ENCODE data around the gene GABRA4.
A peak's percentile ranks its signal among the peaks of the same experiment; 100 is the strongest.

Gene GABRA4

GRCh38 chr4:46993075-46994006 is at the start of gene GABRA4:
GABRA4 (minus strand) TSS chr4:46993581; CDS start chr4:46993424, 157 bp downstream.
- no peaks in the 10 kb centered on the region for H3K27me3 ChIP-seq
- H3K4me2 ChIP-seq = no peak within 1 kb of the TSS
- no peaks in the 10 kb centered on the region for H3K4me1 ChIP-seq
- H3K4me3 ChIP-seq = no peak within 1 kb of the TSS
- H4K20me1 ChIP-seq = no peaks in the 10 kb centered on the region
- no peak within 1 kb of the TSS for H3K9ac ChIP-seq
- no peak for TF ChIP-seq Cebpa-rat (IDR thresholded peaks at IDR 0.05)
- H3K36me3 ChIP-seq = no peaks in the 10 kb centered on the region
- H3K27ac ChIP-seq = no peak within 1 kb of the TSS
- peaks cover 14 to 22% (median 20%) of the 10 kb centered on the region in 11 experiments for H3K9me3 ChIP-seq (replicated peaks in 1 of 11)

DNA sequence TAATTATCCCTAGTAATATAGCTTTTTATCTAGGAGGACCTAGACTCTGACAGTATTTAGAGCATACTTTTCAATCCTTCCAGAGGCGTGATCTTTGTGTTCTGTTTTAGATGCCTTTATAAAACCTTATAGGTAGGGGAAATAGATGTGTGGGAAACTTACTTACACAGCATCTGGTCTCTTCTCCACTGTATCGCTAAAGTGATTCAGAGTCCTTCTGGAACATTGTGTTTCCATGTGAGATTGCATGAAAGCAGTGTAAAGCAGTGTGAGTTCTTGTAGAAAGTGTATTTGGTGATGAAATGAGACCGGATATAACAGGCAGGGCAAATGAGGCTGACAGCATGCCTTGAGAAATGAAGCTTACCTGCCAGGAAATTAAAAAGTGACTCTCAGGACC is 47.4 kb upstream of the GABRA4 start:
- no peaks in the 10 kb centered on the region for H3K27me3 ChIP-seq
- H3K36me3 ChIP-seq = no peaks in the 10 kb centered on the region
- H3K27ac ChIP-seq = no peak overlapping the region
- no peak for TF ChIP-seq Cebpa-rat (IDR thresholded peaks at IDR 0.05)
- no peaks in the 10 kb centered on the region for H3K9me3 ChIP-seq (replicated peaks in 1 of 11)
- no peaks in the 10 kb centered on the region for H3K4me1 ChIP-seq
- H4K20me1 ChIP-seq = no peaks in the 10 kb centered on the region
- H3K4me2 ChIP-seq = no peak overlapping the region
- H3K9ac ChIP-seq = no peak overlapping the region
- H3K4me3 ChIP-seq = no peak overlapping the region

DNA sequence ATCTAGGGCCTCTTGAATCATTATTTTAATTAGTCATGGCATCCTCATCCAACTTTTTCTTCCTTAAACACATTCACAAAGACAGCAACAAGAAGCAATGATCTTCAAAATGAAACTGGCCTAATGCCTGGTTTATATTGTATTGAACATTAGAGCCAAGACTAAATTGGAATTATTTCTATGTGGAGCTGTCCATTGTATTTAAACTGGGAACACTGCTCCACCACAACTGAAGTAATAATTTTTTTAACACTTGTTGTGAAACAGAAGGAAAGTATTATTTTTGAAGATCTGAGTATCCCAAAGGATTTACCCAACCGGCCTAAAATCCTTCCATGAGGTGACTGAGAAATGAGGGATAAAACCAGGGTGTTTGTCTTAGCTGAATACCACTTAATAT is 44.9 kb upstream of the GABRA4 start:
- no peaks in the 10 kb centered on the region for H3K27me3 ChIP-seq

DNA sequence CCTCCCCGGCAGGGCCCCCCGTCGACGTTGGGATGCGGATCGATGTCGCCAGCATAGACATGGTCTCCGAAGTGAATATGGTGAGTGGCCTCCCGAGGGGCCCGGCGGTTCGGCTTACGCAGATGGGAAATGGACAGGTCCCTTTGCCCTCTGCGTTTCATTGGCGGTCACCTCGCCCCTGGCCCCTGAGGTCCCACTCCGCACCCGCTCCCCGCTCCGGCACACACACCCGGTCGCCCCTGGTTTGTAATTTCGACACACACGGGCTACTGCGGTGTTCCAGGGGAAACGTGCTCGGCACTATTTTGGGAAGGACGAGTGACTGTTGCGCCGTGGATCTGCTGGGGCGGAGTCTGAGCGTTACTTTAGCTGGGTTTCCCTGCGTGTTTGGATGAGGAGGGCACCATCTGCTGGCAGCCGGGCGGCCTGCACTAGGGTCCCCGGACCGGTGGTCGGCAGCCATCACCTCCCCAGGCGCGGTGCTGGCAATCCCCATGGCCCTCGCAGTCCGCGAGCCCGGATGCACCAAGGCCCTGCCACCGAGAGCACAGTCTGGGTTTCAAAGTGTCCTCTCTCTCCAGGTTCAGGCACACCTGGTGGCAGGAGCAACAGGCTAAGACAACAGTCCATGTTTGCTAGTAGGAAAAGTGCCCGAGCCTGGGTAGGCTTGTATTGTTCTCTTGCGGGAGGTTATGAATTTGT is 39.2 kb upstream of the GABRA4 start:
- no peak overlapping the region for H3K4me3 ChIP-seq
- H3K27ac ChIP-seq = no peak overlapping the region
- no peaks in the 10 kb centered on the region for H4K20me1 ChIP-seq
- no peaks in the 10 kb centered on the region for H3K36me3 ChIP-seq
- H3K9me3 ChIP-seq (replicated peaks in 1 of 11) = peaks cover 0 to 10% (median 0%) of the 10 kb centered on the region in 11 experiments; a peak in 5 of 22 replicates
- no peaks in the 10 kb centered on the region for H3K27me3 ChIP-seq
- no peak overlapping the region for H3K9ac ChIP-seq
- no peak for TF ChIP-seq Cebpa-rat (IDR thresholded peaks at IDR 0.05)
- H3K4me1 ChIP-seq = no peaks in the 10 kb centered on the region
- no peak overlapping the region for H3K4me2 ChIP-seq

More for the DNA sequence above, 44.9 kb upstream of the GABRA4 start:
- Histone ChIP-seq H3K36me3 (no peaks in the 10 kb centered on the region), H3K4me3 (no peak overlapping the region), H3K4me1 (no peaks in the 10 kb centered on the region), H3K9me3 (replicated peaks in 1 of 11) (no peaks in the 10 kb centered on the region), H3K9ac (no peak overlapping the region), H4K20me1 (no peaks in the 10 kb centered on the region), H3K27ac (no peak overlapping the region), H3K4me2 (no peak overlapping the region)
- no peak for TF ChIP-seq Cebpa-rat (IDR thresholded peaks at IDR 0.05)

- Histone ChIP-seq H3K9me3 (replicated peaks in 1 of 11) (peaks cover 0 to 10% (median 0%) of the 10 kb centered on the region in 11 experiments; a peak in 5 of 22 replicates), H3K4me2 (no peak overlapping the region), H3K27me3 (no peaks in the 10 kb centered on the region), H3K4me1 (no peaks in the 10 kb centered on the region), H3K27ac (no peak overlapping the region), H4K20me1 (no peaks in the 10 kb centered on the region), H3K4me3 (no peak overlapping the region), H3K9ac (no peak overlapping the region), H3K36me3 (no peaks in the 10 kb centered on the region)
- TF ChIP-seq Cebpa-rat (IDR thresholded peaks at IDR 0.05) = no peak
Observed at GRCh38 chr4:47031751-47032404, 38.5 kb upstream of the GABRA4 start.

DNA sequence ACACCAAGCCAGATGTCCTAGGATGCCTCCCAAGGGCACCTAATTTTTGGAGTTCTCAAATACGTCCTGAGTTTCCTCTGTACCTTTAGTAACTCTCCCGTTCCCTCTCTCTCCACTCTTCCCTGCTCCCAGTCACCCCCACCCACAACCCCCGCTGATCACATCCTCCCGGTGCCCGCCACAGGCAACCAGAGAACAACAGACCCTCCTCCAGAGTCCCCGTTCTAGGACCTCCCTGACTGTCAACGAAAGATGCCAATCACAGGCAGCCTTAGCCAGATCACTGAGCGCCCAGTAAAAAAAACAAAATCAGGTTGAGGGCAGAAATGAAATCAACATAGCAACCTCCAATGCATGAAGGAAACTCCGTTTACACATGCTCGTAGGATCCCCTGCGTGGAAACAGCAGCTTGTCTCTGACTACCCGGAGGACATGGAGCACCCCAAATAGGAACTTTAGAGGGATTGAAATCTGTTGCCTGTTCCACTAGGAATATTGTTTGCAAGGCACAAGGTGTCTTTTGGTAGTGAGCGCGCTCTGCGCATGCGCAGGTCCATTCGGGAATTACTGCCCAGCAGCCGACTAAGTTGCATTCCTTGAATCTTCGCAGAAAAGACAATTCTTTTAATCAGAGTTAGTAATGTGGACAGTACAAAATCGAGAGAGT is 37.8 kb upstream of the GABRA4 start, which contains the start of gene GABRB1:
Gene GABRB1, plus strand, starts transcription at position 557 of the 668 bp plus-strand sequence.
- no peak within 1 kb of the TSS for H3K9ac ChIP-seq
- no peak within 1 kb of the TSS for H3K4me2 ChIP-seq
- H3K4me3 ChIP-seq = no peak within 1 kb of the TSS

GRCh38 chr4:47017494-47017893 is 24.1 kb upstream of the GABRA4 start:
- Histone ChIP-seq H3K27me3 (no peaks in the 10 kb centered on the region), H3K4me2 (peak overlapping the region in 2 of 11 experiments; percentile 5 to 7; a peak in 4 of 22 replicates), H4K20me1 (no peaks in the 10 kb centered on the region), H3K4me3 (no peak overlapping the region), H3K4me1 (peaks cover 0 to 13% (median 0%) of the 10 kb centered on the region in 10 experiments; a peak in 6 of 20 replicates), H3K36me3 (no peaks in the 10 kb centered on the region), H3K9ac (no peak overlapping the region), H3K9me3 (replicated peaks in 1 of 11) (no peaks in the 10 kb centered on the region), H3K27ac (no peak overlapping the region)
- no peak for TF ChIP-seq Cebpa-rat (IDR thresholded peaks at IDR 0.05)

More for the DNA sequence above, 37.8 kb upstream of the GABRA4 start, which contains the start of gene GABRB1:
- Histone ChIP-seq H3K9me3 (replicated peaks in 1 of 11) (peaks cover 0 to 10% (median 0%) of the 10 kb centered on the region in 11 experiments; a peak in 5 of 22 replicates), H3K27ac (no peak within 1 kb of the TSS), H4K20me1 (no peaks in the 10 kb centered on the region), H3K4me1 (no peaks in the 10 kb centered on the region), H3K36me3 (no peaks in the 10 kb centered on the region), H3K27me3 (no peaks in the 10 kb centered on the region)
- TF ChIP-seq Cebpa-rat (IDR thresholded peaks at IDR 0.05) = no peak

GRCh38 chr4:47017081-47017480 is 23.7 kb upstream of the GABRA4 start:
- no peaks in the 10 kb centered on the region for H3K9me3 ChIP-seq (replicated peaks in 1 of 11)
- H3K27me3 ChIP-seq = no peaks in the 10 kb centered on the region
- TF ChIP-seq Cebpa-rat (IDR thresholded peaks at IDR 0.05) = no peak
- peaks cover 0 to 13% (median 0%) of the 10 kb centered on the region in 10 experiments; a peak in 6 of 20 replicates for H3K4me1 ChIP-seq
- H3K4me2 ChIP-seq = peak overlapping the region in 1 of 11 experiments; percentile 5; a peak in 1 of 22 replicates
- H3K4me3 ChIP-seq = no peak overlapping the region
- no peaks in the 10 kb centered on the region for H3K36me3 ChIP-seq
- no peak overlapping the region for H3K9ac ChIP-seq
- no peaks in the 10 kb centered on the region for H4K20me1 ChIP-seq
- no peak overlapping the region for H3K27ac ChIP-seq
